OCI-LY1 (cell line): ENCODE data around the gene DCST1.

Experiments
- H2AFZ ChIP-seq: fragments of 200-600 bp; sonication (generic), shearing (Covaris generic); 2 replicates; pipeline ENCODE4 v1.6.0; 2014; ENCODE audit warnings: antibody characterized with exemption, mild to moderate bottlenecking, low read length
- H3F3A ChIP-seq: fragments of 200-600 bp; sonication (generic), shearing (Covaris generic); 2 replicates; pipeline ENCODE4 v1.6.0; 2014; ENCODE audit warnings: mild to moderate bottlenecking, antibody characterized with exemption, low read length, moderate library complexity; ENCODE audit not compliant: insufficient read depth
- H3K27ac ChIP-seq: fragments of 200-600 bp; sonication (generic); 2 replicates; pipeline ENCODE4 v1.5.1; 2014; ENCODE audit warnings: low read length, mixed run types, mild to moderate bottlenecking, low read depth; ENCODE audit not compliant: poor library complexity, severe bottlenecking
- H3K27me3 ChIP-seq: fragments of 200-600 bp; sonication (generic); 2 replicates; pipeline ENCODE4 v1.6.0; 2014; ENCODE audit warnings: antibody characterized with exemption, mild to moderate bottlenecking, low read length, moderate library complexity; ENCODE audit not compliant: insufficient read depth
- H3K36me3 ChIP-seq: fragments of 200-600 bp; sonication (generic); 2 replicates; pipeline ENCODE4 v1.6.1; 2014; ENCODE audit warnings: mild to moderate bottlenecking, antibody characterized with exemption, low read length, moderate library complexity, mixed read lengths; ENCODE audit not compliant: insufficient read depth
- H3K4me1 ChIP-seq: fragments of 200-600 bp; sonication (generic); 2 replicates; pipeline ENCODE4 v1.5.1; 2014; ENCODE audit warnings: mild to moderate bottlenecking, low read length, moderate library complexity; ENCODE audit not compliant: insufficient read depth, severe bottlenecking
- H3K4me2 ChIP-seq: fragments of 200-600 bp; sonication (generic), shearing (Covaris generic); 2 replicates; pipeline ENCODE4 v1.6.1; 2014; ENCODE audit warnings: low read length
- H3K4me3 ChIP-seq: fragments of 200-600 bp; sonication (generic); 2 replicates; pipeline ENCODE4 v1.5.1; 2014; ENCODE audit warnings: low read length, low read depth, mild to moderate bottlenecking, mixed read lengths; ENCODE audit not compliant: poor library complexity, severe bottlenecking
- H3K79me2 ChIP-seq: fragments of 200-600 bp; shearing (Covaris generic); 2 replicates; pipeline ENCODE4 v1.6.1; 2016; ENCODE audit warnings: mixed run types, low read length, mixed read lengths; ENCODE audit not compliant: insufficient read depth
- H3K9ac ChIP-seq: fragments of 200-600 bp; sonication (generic), shearing (Covaris generic); 2 replicates; pipeline ENCODE4 v1.6.1; 2014; ENCODE audit warnings: mild to moderate bottlenecking, low read length, mixed read lengths
- H3K9me2 ChIP-seq: fragments of 200-600 bp; sonication (generic), shearing (Covaris generic); 2 replicates; pipeline ENCODE4 v1.6.1; 2014; ENCODE audit warnings: low read depth, mild to moderate bottlenecking, low read length, mixed read lengths
- H3K9me3 ChIP-seq: fragments of 200-600 bp; shearing (Covaris generic); 2 replicates; pipeline ENCODE4 v1.6.1; 2014; ENCODE audit warnings: low read length, mixed read lengths
- H4K20me1 ChIP-seq: fragments of 200-600 bp; sonication (generic), shearing (Covaris generic); 2 replicates; pipeline ENCODE4 v1.6.0; 2016; ENCODE audit warnings: mild to moderate bottlenecking, low read length; ENCODE audit not compliant: insufficient read depth
- EZH2 ChIP-seq: fragments of 200-600 bp; sonication (generic), shearing (Covaris generic); IDR thresholded peaks from 2 replicates; pipeline ENCODE4 v1.8.0; 2017; ENCODE audit warnings: borderline replicate concordance, mixed run types, mild to moderate bottlenecking, antibody characterized with exemption, low read length, moderate library complexity, mixed read lengths
- TF ChIP-seq, protein P1 (sequence below): fragments of 200-600 bp; sonication (generic), shearing (Covaris generic); IDR thresholded peaks from 2 replicates; pipeline ENCODE4 v1.5.1; 2017; ENCODE audit warnings: mild to moderate bottlenecking, antibody characterized with exemption, low read length, moderate library complexity, mixed read lengths

The DCST1 gene

DNA sequence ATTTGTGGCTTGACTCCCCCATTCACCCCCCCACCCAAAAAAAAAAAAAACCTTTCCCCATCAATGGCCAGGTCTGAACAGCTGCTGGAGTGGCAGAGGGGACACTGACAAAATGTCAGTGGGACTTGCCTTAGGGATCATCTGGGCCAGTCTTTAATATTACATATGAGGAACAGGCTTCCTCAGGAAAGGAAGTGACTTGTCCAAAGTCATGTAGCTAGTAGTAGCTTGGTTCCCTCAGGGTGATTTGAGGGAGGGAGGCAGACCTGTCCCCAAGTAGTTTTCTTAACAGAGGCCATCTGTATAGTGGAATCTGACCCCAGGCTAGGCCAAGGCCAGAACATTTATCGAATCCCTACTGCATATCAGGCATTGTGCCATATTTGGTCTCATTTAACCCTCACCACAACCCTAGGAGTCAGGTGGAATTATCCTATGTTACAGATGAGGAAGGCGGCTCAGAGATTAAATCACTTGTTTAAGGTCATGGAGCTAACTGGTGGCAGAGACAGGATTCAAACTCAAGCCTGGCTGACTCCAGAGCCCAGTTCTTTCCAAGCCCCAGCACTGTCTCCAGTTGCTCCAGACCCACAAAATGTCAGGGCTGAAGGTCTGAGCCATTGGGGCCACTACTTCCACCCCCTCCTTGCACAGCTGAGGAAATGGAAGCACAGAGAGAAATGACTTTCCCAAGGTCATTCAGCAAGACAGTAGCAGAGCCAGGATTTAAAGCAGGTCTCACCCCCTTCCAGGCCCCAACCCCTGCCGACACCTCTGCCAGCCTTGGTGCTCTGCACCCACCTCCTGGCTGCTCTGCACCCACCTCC is 20.6 kb upstream of the DCST1 start:
- no peak for TF ChIP-seq EZH2
- TF ChIP-seq, protein P1, sequence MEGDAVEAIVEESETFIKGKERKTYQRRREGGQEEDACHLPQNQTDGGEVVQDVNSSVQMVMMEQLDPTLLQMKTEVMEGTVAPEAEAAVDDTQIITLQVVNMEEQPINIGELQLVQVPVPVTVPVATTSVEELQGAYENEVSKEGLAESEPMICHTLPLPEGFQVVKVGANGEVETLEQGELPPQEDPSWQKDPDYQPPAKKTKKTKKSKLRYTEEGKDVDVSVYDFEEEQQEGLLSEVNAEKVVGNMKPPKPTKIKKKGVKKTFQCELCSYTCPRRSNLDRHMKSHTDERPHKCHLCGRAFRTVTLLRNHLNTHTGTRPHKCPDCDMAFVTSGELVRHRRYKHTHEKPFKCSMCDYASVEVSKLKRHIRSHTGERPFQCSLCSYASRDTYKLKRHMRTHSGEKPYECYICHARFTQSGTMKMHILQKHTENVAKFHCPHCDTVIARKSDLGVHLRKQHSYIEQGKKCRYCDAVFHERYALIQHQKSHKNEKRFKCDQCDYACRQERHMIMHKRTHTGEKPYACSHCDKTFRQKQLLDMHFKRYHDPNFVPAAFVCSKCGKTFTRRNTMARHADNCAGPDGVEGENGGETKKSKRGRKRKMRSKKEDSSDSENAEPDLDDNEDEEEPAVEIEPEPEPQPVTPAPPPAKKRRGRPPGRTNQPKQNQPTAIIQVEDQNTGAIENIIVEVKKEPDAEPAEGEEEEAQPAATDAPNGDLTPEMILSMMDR, result no peak
- no peak overlapping the region for H3K4me3 ChIP-seq
- no peaks in the 10 kb centered on the region for H3F3A ChIP-seq
- no peak overlapping the region for H2AFZ ChIP-seq
- no peak overlapping the region for H3K4me2 ChIP-seq
- H3K27ac ChIP-seq, result no peak overlapping the region
- no peaks in the 10 kb centered on the region for H3K9me2 ChIP-seq
- H3K9me3 ChIP-seq, result no peaks in the 10 kb centered on the region
- peaks cover 18% of the 10 kb centered on the region for H3K4me1 ChIP-seq
- no peak overlapping the region for H3K9ac ChIP-seq
- no peaks in the 10 kb centered on the region for H3K27me3 ChIP-seq
- no peaks in the 10 kb centered on the region for H4K20me1 ChIP-seq
- peaks cover 4% of the 10 kb centered on the region for H3K36me3 ChIP-seq
- H3K79me2 ChIP-seq, result no peaks in the 10 kb centered on the region

GRCh38 chr1:155013632-155014031 is 20.0 kb upstream of the DCST1 start:
- H3K27ac ChIP-seq, result no peak overlapping the region
- H3K27me3 ChIP-seq, result no peaks in the 10 kb centered on the region
- H3K9me2 ChIP-seq, result no peaks in the 10 kb centered on the region
- no peaks in the 10 kb centered on the region for H4K20me1 ChIP-seq
- no peak overlapping the region for H3K9ac ChIP-seq
- no peak overlapping the region for H3K4me2 ChIP-seq
- H3K79me2 ChIP-seq, result no peaks in the 10 kb centered on the region
- no peaks in the 10 kb centered on the region for H3K9me3 ChIP-seq
- peaks cover 20% of the 10 kb centered on the region for H3K4me1 ChIP-seq
- H3K36me3 ChIP-seq, result peaks cover 4% of the 10 kb centered on the region
- H3F3A ChIP-seq, result no peaks in the 10 kb centered on the region
- TF ChIP-seq, protein P1, result no peak
- no peak for TF ChIP-seq EZH2
- H3K4me3 ChIP-seq, result no peak overlapping the region
- H2AFZ ChIP-seq, result no peak overlapping the region

- H3K79me2 ChIP-seq, result no peaks in the 10 kb centered on the region
- no peaks in the 10 kb centered on the region for H3K9me3 ChIP-seq
- H3K4me2 ChIP-seq, result no peak overlapping the region
- H3K4me3 ChIP-seq, result no peak overlapping the region
- no peak overlapping the region for H3K27ac ChIP-seq
- no peaks in the 10 kb centered on the region for H3F3A ChIP-seq
- H3K4me1 ChIP-seq, result peaks cover 20% of the 10 kb centered on the region
- no peak for TF ChIP-seq EZH2
- TF ChIP-seq, protein P1, result no peak
- no peaks in the 10 kb centered on the region for H3K9me2 ChIP-seq
- H2AFZ ChIP-seq, result no peak overlapping the region
- H4K20me1 ChIP-seq, result no peaks in the 10 kb centered on the region
- no peak overlapping the region for H3K9ac ChIP-seq
- H3K27me3 ChIP-seq, result no peaks in the 10 kb centered on the region
- peaks cover 4% of the 10 kb centered on the region for H3K36me3 ChIP-seq
These were observed 18.7 kb upstream of the DCST1 start for GRCh38 chr1:155014709-155015508.
